RWPE1 (cell line): ENCODE measurements around the gene TRABD.

Experiments
- CTCF ChIA-PET: fragments of 350-600 bp; sonication (Branson Sonifier 250); formaldehyde crosslinking; extraction: SDS; loops from one replicate; lab custom pipeline; 2021; lab: Yijun Ruan, JAX
- POLR2A ChIA-PET: fragments of 400-600 bp; formaldehyde crosslinking; extraction: SDS; loops from one replicate; lab custom pipeline; 2020; ENCODE audit warnings: antibody characterized with exemption; ENCODE audit not compliant: low non-redundant PET; lab: Yijun Ruan, JAX
- DNase-seq: peaks from one replicate; pipeline ENCODE4 v3.0.0; 2012; ENCODE audit warnings: low spot score
- H3K27ac ChIP-seq: fragments of 450-650 bp; 2 replicates; pipeline ENCODE4 v1.5.1; 2017
- CTCF ChIP-seq: fragments of 450-650 bp; conservative IDR thresholded peaks from 2 replicates; pipeline ENCODE4 v1.5.1; 2017; ENCODE audit warnings: low read depth, mild to moderate bottlenecking

TRABD gene

DNA sequence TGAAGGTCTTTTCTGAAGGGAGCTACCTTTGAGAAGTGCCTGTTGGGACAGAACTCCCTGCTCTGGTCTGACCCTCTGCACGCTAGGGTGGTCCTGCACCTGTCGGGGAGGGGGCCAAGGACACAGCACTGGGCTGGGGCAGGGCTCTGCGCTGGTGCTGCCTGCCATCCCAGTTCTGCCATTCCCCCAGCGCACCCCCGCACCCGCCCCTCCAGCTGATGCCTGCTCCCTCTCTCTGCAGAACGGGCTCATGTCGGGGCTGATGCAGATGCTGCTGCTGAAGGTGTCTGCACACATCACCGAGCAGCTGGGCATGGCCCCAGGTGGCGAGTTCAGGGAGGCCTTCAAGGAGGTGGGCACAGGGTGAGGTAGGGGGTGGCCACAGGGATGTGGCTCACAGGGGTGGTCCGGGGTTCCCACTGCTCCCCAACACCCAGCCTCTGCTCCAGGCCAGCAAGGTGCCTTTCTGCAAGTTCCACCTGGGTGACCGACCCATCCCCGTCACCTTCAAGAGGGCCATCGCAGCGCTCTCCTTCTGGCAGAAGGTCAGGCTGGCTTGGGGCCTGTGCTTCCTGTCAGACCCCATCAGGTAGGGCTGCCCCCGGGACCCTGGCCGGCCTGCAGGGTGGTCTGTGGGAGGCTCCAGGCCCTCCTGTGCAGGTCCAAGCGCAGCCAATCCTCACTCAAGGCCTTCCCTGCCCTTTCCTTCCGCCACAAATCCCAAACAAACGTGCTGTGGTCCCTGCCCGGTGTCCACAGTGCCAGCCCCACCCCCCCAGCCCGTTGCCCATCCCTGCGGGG, 11.5 kb downstream of the TRABD start:
- no peak for DNase-seq
- TF ChIP-seq CTCF: no peak
- ChIA-PET CTCF (no interaction called here), POLR2A (no interaction called here)
- H3K27ac ChIP-seq: peak overlapping the region; percentile 47

- CTCF ChIA-PET: no interaction called here
- no peak for DNase-seq
- peak overlapping the region; percentile 76 for H3K27ac ChIP-seq
- POLR2A ChIA-PET: no interaction called here
- no peak for TF ChIP-seq CTCF
Observed at GRCh38 chr22:50197856-50198623, 12.3 kb downstream of the TRABD start.

GRCh38 chr22:50198624-50199017, 12.9 kb downstream of the TRABD start:
- ChIA-PET CTCF (no interaction called here), POLR2A (no interaction called here)
- H3K27ac ChIP-seq: peak overlapping the region; percentile 76
- DNase-seq: no peak
- TF ChIP-seq CTCF: no peak

GRCh38 chr22:50199251-50199721, 13.6 kb downstream of the TRABD start:
- peak overlapping the region; percentile 76 for H3K27ac ChIP-seq
- CTCF ChIA-PET: no interaction called here
- DNase-seq: no peak
- no peak for TF ChIP-seq CTCF
- POLR2A ChIA-PET: no interaction called here

GRCh38 chr22:50199829-50200460, 14.2 kb downstream of the TRABD start:
- no peak for TF ChIP-seq CTCF
- ChIA-PET CTCF (no interaction called here), POLR2A (no interaction called here)
- peak overlapping the region; percentile 76 for H3K27ac ChIP-seq
- no peak for DNase-seq

DNA sequence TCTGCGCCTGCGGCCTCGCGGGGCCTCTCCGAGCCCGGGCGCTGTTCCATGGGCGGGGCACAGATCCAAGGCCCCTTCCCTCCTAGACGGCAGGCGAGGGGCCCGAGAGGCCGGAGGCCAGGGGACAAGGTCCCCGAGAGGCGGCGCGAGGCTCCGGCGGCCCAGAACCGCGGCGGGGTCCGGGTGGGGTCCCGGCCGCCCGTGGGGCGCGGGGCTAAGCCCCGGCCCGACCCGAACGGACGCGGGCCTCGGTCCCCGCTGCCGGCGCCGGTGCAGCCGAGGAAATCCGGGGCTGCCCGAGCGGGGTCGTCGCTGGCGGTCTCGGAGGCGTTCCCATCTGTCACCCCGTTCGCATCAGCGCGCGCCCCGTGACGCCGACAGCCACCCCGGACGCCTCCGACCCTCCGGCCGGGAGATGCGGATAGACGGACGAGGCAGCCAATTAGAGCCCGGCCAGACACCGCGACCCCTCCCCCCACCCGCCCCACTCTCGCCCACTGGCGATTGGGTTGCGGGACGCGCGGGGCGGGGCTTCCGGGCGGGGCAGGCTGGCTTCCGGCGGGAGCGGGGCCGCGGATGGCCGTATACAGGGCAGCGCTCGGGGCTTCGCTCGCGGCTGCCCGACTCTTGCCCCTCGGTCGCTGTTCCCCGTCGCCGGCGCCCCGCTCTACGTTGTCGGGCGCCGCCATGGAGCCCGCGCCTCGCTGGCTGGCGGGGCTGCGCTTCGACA, 14.9 kb downstream of the TRABD start, which contains the start of gene SELENOO:
Gene SELENOO (plus strand): TSS at position 551 of the 730 bp plus-strand sequence. CDS start 26 bp downstream, at position 577.
- TF ChIP-seq CTCF: no peak
- CTCF ChIA-PET: no interaction called here
- peak within 1 kb of the TSS; percentile 76 for H3K27ac ChIP-seq
- POLR2A ChIA-PET: no interaction called here
- DNase-seq: peak; percentile 92
